ENCODE measurements around the gene SLC9A9. TPM values are rescaled to one million over a fixed set of nuclear protein-coding genes. Genes with fewer than 3 reads are reported as not detected.

SLC9A9 gene
- total and polyA plus RNA-seq, 2 of the 8 experiments (the other 6 are each of a cell fraction or from before 2014, with no cell fraction given): 0.48 to 1.1 TPM

DNA sequence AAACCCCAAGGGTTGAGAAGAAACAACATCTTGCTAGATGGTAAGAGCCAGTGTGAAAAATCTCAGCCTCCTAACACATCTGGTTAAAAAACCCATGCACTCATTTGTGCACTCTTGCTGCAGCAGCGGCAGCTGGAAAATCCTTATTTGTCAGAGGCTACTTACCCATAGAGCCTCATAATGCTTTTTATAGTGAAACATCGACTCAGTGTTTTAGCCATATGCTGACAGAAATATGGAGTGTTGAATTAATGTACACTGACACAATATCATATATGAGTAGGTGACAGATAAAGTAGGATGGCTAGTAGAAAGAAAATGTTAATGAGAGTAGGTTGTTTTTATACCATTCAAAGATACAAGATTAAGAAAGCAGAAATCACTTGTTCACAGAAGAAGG is 13.0 kb downstream of the SLC9A9 start:
- H3K56ac ChIP-seq (replicated peaks; ENCODE audit: insufficient read length, low read depth, low read length): no peak overlapping the region
- no peak overlapping the region for H2AFZ ChIP-seq (ENCODE audit: low read length)
- H3K14ac ChIP-seq (ENCODE audit: insufficient read length): no peak overlapping the region
- H3K4me2 ChIP-seq (ENCODE audit: insufficient read depth in 1 of 2, low read depth in 2 of 2, low read length in 2 of 2): no peak overlapping the region
- POLR2A ChIA-PET (ENCODE audit: partially characterized antibody): no interaction called here
- no peaks in the 10 kb centered on the region for H3K9me3 ChIP-seq (ENCODE audit: insufficient read depth in 2 of 2, low read depth in 1 of 2, low read length in 1 of 2)
- H4K20me1 ChIP-seq (replicated peaks in 1 of 2; ENCODE audit: control insufficient read depth in 1 of 2, insufficient read depth in 2 of 2, low read length in 2 of 2): no peaks in the 10 kb centered on the region
- H2BK15ac ChIP-seq (ENCODE audit: low read length): no peak overlapping the region
- H2BK20ac ChIP-seq (ENCODE audit: low read length): no peak overlapping the region
- H4K5ac ChIP-seq (ENCODE audit: insufficient read length, low read depth, low read length): no peak overlapping the region
- H2AK5ac ChIP-seq (ENCODE audit: low read depth, low read length): no peak overlapping the region
- no peaks in the 10 kb centered on the region for H3K79me1 ChIP-seq (ENCODE audit: low read depth, low read length)
- H3K27me3 ChIP-seq (replicated peaks in 1 of 4; ENCODE audit: control insufficient read depth in 3 of 4, extremely low read depth in 1 of 4, insufficient read depth in 3 of 4, low read length in 3 of 4): no peaks in the 10 kb centered on the region
- H4K8ac ChIP-seq (ENCODE audit: extremely low read depth, insufficient read depth, low read length): no peak overlapping the region
- no peak overlapping the region for H3K27ac ChIP-seq (ENCODE audit: low read depth, low read length)
- FAIRE-seq: no peak
- H2BK120ac ChIP-seq (replicated peaks; ENCODE audit: low read depth, low read length): no peak overlapping the region
- no peak overlapping the region for H3K18ac ChIP-seq (ENCODE audit: extremely low read depth, low read length)
- no peak for DNase-seq (ENCODE audit: low read depth in 1 of 2, low spot score in 2 of 2)
- no peak overlapping the region for H3K4ac ChIP-seq (replicated peaks; ENCODE audit: insufficient read length, low read depth, low read length)
- H4K91ac ChIP-seq (replicated peaks; ENCODE audit: insufficient read length, low read length): no peak overlapping the region
- no peak overlapping the region for H2BK12ac ChIP-seq (ENCODE audit: low read depth, low read length)
- H2BK5ac ChIP-seq (ENCODE audit: low read depth, low read length): no peak overlapping the region
- no peaks in the 10 kb centered on the region for H3K79me2 ChIP-seq (ENCODE audit: control insufficient read depth in 1 of 2, insufficient read depth in 2 of 2, low read length in 2 of 2)
- CTCF ChIA-PET (ENCODE audit: partially characterized antibody): no interaction called here
- no peak overlapping the region for H3K9ac ChIP-seq (replicated peaks in 1 of 4; ENCODE audit: extremely low read depth in 1 of 4, low read depth in 3 of 4, low read length in 3 of 4)
- H3K4me3 ChIP-seq (ENCODE audit: extremely low read depth in 1 of 4, insufficient read depth in 2 of 4, low read depth in 3 of 4, low read length in 4 of 4): no peak overlapping the region
- no peak overlapping the region for H3K23ac ChIP-seq (ENCODE audit: insufficient read length)
- H3K36me3 ChIP-seq (ENCODE audit: control insufficient read depth in 2 of 4, insufficient read depth in 4 of 4, low read length in 3 of 4): no peaks in the 10 kb centered on the region
- TF ChIP-seq TAF1 (IDR thresholded peaks at IDR 0.05; ENCODE audit: low read depth, low read length) (no peak), FOSL1 (IDR thresholded peaks at IDR 0.05; ENCODE audit: insufficient read depth, low read depth, low read length) (no peak), EP300 (IDR thresholded peaks at IDR 0.05; ENCODE audit: borderline replicate concordance in 1 of 2, low read depth in 2 of 2, low read length in 2 of 2) (no peak), SP2 (IDR thresholded peaks at IDR 0.05; ENCODE audit: low read length) (no peak), YY1 (IDR thresholded peaks at IDR 0.05; ENCODE audit: low read depth, low read length) (no peak), KDM5A (IDR thresholded peaks at IDR 0.05; ENCODE audit: low read length) (no peak), TEAD4 (IDR thresholded peaks at IDR 0.05; ENCODE audit: low read depth, low read length) (no peak), NANOG (IDR thresholded peaks at IDR 0.05; ENCODE audit: insufficient read depth, low read depth, low read length, poor library complexity, severe bottlenecking) (no peak), ATF3 (IDR thresholded peaks at IDR 0.05; ENCODE audit: insufficient read depth, low read depth, low read length) (no peak), SUZ12 (IDR thresholded peaks at IDR 0.05; ENCODE audit: low read length) (no peak)
- WGBS, 2 experiments (ENCODE audit: extremely low coverage in 1 of 2, insufficient coverage in 1 of 2, insufficient read length in 1 of 2, insufficient replicate concordance in 2 of 2, low coverage in 1 of 2, low lambda C conversion rate in 2 of 2, missing lambda C conversion rate in 1 of 2): 95% methylated on average over 2 of the region's 2 CpGs; no CpG with 5 or more reads in 1 of the 2 experiments
- peaks cover 0 to 6% (median 0%) of the 10 kb centered on the region in 4 experiments; a peak in 1 of 7 replicates for H3K4me1 ChIP-seq (replicated peaks in 1 of 4; ENCODE audit: control insufficient read depth in 3 of 4, insufficient read depth in 4 of 4, low read length in 3 of 4)
- no peaks in the 10 kb centered on the region for H3K23me2 ChIP-seq (ENCODE audit: low read depth, low read length)
